ENCODE data around the gene OAF.

The OAF gene

DNA sequence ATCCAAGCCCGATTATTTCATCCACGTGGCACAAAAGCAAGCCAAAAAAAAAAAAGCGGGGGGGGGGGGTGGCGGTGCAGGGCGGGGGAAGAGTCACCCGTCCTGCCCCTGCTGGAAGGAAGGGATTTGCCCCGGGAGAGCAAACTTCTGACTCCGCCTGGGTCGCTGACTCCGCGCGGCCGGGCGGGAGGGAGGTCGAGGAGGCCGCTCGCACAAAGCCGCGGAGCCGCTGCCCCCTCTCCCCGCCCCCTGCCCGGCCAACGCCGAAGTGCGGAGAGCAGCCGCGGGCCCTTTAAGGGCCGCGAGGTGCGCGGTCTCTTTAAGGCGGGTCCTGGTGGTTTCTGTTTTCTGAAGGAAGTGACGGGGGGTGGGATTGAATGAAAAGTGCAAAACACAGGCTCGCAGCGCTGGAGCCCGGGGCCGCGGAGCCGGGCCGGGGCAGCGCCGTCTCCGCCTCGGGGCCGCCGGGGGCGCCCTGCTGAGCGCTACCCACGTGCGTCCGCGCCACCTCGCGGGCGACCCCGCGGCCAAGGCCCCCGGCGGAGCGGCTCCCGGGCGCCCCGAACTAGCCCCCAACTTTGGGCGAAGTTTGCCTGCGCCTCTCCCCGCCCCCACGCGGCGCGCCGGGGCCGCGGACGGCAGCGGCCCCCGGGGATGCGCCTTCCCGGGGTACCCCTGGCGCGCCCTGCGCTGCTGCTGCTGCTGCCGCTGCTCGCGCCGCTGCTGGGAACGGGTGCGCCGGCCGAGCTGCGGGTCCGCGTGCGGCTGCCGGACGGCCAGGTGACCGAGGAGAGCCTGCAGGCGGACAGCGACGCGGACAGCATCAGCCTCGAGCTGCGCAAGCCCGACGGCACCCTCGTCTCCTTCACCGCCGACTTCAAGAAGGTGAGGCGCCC lies at the start of gene OAF:
Gene OAF, plus strand, starts transcription at position 407 of the 896 bp plus-strand sequence. Its CDS starts 248 bp downstream, at position 655.
- peak; percentile 61 for DNase-seq (ENCODE audit: extremely low read depth, low read depth)
- TF ChIP-seq, protein P1, sequence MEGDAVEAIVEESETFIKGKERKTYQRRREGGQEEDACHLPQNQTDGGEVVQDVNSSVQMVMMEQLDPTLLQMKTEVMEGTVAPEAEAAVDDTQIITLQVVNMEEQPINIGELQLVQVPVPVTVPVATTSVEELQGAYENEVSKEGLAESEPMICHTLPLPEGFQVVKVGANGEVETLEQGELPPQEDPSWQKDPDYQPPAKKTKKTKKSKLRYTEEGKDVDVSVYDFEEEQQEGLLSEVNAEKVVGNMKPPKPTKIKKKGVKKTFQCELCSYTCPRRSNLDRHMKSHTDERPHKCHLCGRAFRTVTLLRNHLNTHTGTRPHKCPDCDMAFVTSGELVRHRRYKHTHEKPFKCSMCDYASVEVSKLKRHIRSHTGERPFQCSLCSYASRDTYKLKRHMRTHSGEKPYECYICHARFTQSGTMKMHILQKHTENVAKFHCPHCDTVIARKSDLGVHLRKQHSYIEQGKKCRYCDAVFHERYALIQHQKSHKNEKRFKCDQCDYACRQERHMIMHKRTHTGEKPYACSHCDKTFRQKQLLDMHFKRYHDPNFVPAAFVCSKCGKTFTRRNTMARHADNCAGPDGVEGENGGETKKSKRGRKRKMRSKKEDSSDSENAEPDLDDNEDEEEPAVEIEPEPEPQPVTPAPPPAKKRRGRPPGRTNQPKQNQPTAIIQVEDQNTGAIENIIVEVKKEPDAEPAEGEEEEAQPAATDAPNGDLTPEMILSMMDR (IDR thresholded peaks at IDR 0.05; ENCODE audit: low read depth, low read length) = no peak

DNA sequence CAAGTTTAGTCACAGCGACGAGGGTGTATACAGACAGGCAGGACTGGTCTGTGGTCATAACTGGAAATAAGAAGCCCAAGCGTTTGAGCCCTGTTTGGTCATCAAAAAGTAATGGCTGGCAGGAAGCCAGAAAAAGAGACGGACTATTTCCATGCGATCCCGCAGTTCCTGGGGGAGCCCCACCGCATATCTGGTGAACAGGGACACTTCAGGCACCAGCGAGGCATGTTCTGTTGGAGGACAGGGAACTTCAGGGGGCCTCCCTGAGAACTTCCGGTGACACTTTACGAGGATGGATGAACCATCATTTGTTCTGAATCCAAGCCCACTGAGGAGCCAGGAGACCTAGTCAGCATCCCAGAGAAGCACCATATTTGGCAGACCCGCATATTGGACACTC lies 43.2 kb upstream of the OAF start:
- TF ChIP-seq, protein P1 (IDR thresholded peaks at IDR 0.05; ENCODE audit: low read depth, low read length) = no peak
- no peak for DNase-seq (ENCODE audit: extremely low read depth, low read depth)

DNA sequence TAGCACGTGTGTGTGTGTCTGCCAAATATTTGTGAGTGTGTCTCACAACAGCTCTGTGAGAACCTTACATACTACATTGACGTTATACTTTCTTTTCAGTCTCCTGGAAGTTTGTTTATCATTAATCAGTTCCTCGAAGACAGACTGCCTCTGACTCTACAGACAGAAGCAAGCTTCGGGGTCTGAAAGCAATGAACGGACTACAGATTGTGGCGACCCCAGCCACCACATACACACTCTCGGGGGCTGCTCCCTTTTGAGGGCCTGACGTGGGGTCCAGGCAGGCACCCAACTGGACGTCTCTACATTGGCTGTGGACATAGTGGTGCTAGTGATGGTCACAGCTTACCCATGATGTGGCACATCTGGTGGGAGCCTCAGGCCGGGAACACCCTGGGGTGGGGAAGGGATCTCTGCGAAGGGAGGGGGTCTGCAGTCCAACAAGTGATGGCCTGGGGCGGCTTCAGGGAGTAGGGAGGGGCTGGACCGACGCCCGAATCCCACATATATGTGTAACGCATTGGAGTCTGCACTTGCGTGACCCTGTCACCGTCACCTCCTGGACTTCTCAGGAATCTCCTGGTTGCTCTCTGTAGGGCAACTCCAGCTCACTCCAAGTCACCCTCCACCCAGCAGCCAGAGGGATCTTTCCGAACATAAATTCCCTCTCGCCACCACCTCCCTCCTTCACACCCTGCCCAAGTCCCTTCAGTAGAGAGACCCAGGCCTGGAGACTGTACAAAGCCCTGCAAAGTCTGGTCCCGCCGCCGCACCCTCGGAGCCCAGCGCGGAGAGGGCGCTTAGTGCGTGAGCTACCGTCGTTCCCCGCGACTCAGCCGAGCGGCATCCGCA lies 42.5 kb upstream of the OAF start:
- no peak for DNase-seq (ENCODE audit: extremely low read depth, low read depth)
- TF ChIP-seq, protein P1 (IDR thresholded peaks at IDR 0.05; ENCODE audit: low read depth, low read length) = no peak

DNA sequence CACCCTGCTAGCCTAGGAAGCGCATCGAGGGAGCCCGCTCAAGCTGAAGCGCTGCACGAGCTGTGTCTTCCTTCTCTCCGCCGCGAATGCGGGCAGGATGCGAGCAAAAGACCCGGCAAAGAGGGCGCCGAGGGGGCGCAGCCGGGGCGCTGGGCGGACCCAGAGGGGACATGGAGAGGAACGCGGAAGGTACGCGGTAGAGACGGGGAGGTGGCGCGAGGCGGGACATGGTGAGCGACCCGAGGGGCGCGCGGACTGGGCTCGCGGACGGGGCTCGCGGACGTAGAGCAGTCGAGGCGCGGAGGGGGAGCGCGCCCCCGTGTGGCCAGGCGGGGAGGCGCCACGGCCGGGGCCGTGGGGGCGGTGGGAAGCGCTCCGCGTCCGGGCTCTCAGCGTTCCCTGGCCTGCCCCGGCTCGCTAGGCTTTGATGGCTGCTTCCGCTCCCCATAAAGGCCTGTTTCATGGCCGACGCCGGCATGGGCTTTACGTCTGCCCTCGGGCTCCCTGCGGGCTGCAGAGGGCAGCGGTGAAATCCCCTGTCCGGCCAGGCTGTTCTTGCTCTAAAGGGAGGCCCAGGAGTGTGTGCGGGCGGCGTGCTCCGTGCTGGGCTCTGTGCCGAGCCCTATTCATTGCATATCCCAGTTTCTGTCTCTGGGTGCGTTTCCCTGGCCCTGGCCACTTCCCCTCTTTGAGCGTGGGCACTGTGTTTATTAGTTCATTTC lies 41.7 kb upstream of the OAF start:
- TF ChIP-seq, protein P1 (IDR thresholded peaks at IDR 0.05; ENCODE audit: low read depth, low read length) = peak; percentile 40
- no peak for DNase-seq (ENCODE audit: extremely low read depth, low read depth)

DNA sequence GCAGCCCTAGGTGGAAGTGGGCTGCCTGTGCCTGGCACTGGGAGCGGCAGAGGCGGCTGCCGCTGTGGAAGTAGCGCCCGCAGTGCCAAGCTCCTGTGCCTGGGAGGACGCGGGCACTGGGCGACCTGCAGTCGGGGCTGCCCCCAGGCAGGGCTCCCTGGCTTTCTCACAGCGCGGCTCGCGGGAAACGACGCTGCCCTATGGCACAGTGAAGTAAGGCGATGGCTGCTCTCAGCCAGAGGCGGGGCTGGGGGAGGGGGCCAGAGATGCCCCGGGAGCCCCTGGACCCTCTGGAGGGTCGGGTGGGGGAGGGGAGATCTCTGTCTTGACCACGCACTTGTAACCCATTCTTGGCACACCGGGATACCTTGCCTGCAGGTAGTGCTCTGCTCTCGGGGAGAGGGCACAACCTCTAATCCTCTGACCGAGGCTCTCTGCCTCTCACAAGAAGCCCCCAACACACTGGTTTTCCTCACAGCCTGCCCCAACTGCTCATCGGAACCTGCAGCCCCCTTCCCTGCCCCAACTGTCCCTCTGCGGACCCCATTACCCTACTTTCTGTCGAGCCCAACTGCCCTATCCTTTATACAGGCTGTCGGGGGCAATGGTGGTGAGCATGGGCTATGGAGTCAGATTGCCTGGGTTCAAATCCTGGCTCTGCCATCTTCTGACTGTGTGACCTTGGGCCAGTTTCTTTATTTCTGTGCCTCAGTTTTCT lies 40.7 kb upstream of the OAF start:
- no peak for DNase-seq (ENCODE audit: extremely low read depth, low read depth)
- TF ChIP-seq, protein P1 (IDR thresholded peaks at IDR 0.05; ENCODE audit: low read depth, low read length) = no peak

DNA sequence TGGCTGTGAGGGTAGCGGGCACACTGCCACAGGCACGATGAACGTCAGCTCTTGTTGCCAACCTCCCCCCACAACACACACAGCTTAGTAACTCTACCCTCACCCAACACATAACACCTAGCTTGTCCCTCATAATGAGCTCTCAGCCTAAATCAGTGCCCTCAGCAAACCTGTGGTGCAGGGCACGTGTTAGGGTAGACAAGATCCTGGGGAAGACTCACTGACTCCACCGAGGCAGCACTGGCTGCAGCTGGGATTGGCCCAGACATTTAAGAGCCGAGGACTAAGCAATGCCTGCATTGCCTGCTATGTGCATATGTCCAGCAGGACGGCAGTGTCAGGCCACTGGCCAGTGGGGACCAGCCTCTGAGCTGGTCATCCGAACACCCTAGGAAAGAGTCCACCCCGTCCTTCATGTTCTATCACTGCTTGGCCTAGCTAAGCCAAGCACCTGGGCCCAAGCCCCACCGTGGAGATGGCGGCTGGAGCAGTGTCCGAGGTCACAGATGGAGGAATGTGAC lies 40.0 kb upstream of the OAF start:
- TF ChIP-seq, protein P1 (IDR thresholded peaks at IDR 0.05; ENCODE audit: low read depth, low read length) = no peak
- no peak for DNase-seq (ENCODE audit: extremely low read depth, low read depth)
